SK-N-MC (cell line): Measurements from ENCODE around the gene TCEAL5.
"Not testable (repeated sequence)": the region's sequence is repeated elsewhere in the genome, so short reads cannot be mapped to it uniquely, and the experiment has no call there.

Source experiments
- DNase-seq: peaks from one replicate; pipeline ENCODE4 v3.0.0-alpha.2; 2011; ENCODE audit warnings: low read depth, low spot score
- H3K27ac ChIP-seq: fragments of 200-600 bp; sonication (generic); 2 replicates; pipeline ENCODE4 v1.5.1; 2016; ENCODE audit warnings: mixed run types
- H3K36me3 ChIP-seq: fragments of 200-600 bp; sonication (generic); 2 replicates; pipeline ENCODE4 v1.6.1; 2017; ENCODE audit warnings: antibody characterized with exemption, low read length, mixed read lengths; ENCODE audit not compliant: insufficient read depth
- H3K4me3 ChIP-seq: fragments of 200-600 bp; sonication (generic); 2 replicates; pipeline ENCODE4 v1.5.1; 2016
- H3K9ac ChIP-seq: fragments of 200-600 bp; sonication (generic); 2 replicates; pipeline ENCODE4 v1.8.0; 2017; ENCODE audit warnings: mixed run types, mixed read lengths; ENCODE audit not compliant: insufficient read length
- H3K9me3 ChIP-seq: fragments of 200-600 bp; sonication (generic); 2 replicates; pipeline ENCODE4 v1.6.1; 2017; ENCODE audit warnings: low read depth, mild to moderate bottlenecking, antibody characterized with exemption, low read length, moderate library complexity, mixed read lengths
- EZH2 ChIP-seq: fragments of 200-600 bp; sonication (generic); IDR thresholded peaks from one replicate; pipeline ENCODE4 v1.6.1; 2017; ENCODE audit warnings: antibody characterized with exemption
- FOXP2 ChIP-seq: optimal IDR thresholded peaks from 2 replicates; pipeline ENCODE3; 2011; ENCODE audit warnings: mild to moderate bottlenecking, moderate library complexity; ENCODE audit not compliant: insufficient read depth; ENCODE audit errors: extremely low read length, control extremely low read depth
- POLR2AphosphoS5 ChIP-seq: IDR thresholded peaks from 2 replicates; pipeline ENCODE4 v1.6.1; 2012; ENCODE audit warnings: mild to moderate bottlenecking, low read depth, low read length, borderline replicate concordance

Gene TCEAL5

GRCh38 chrX:103249805-103250204 lies 26.7 kb downstream of the TCEAL5 start:
- no peak overlapping the region for H3K9ac ChIP-seq
- H3K9me3 ChIP-seq = no peaks in the 10 kb centered on the region
- H3K36me3 ChIP-seq = 0 out of 2 replicates have a peak, but pooled peaks cover 3% of the 10 kb centered on the region
- DNase-seq = no peak
- TF ChIP-seq POLR2AphosphoS5 = no peak
- no peak for TF ChIP-seq EZH2
- no peak for TF ChIP-seq FOXP2
- H3K27ac ChIP-seq = no peak overlapping the region
- no peak overlapping the region for H3K4me3 ChIP-seq

- no peak overlapping the region for H3K27ac ChIP-seq
- no peak for TF ChIP-seq POLR2AphosphoS5
- no peak for TF ChIP-seq EZH2
- no peak for TF ChIP-seq FOXP2
- no peaks in the 10 kb centered on the region for H3K9me3 ChIP-seq
- H3K36me3 ChIP-seq = 0 out of 2 replicates have a peak, but pooled peaks cover 3% of the 10 kb centered on the region
- no peak overlapping the region for H3K9ac ChIP-seq
- no peak overlapping the region for H3K4me3 ChIP-seq
- no peak for DNase-seq
These were observed 28.0 kb downstream of the TCEAL5 start for GRCh38 chrX:103248553-103248952.

DNA sequence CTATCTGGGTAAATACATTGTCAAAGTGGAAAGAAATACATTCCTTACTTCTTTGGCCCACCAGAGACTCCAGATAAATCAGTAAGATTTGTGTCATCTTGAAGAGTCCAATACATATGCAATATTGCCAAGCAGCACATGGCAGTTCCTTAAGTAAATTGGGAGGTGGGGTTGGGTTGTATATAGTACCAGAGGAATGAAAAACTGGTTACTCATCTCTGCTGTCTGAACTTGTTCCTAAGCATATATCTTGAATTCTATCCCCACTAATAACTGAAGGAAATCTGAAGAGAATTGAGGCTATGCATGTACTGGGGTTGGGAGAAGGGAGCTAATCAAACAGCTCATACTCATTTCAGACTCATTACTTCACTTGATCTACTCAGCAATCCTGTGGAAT lies 36.4 kb downstream of the TCEAL5 start:
- no peak for DNase-seq
- Histone ChIP-seq H3K36me3 (no peaks in the 10 kb centered on the region), H3K9ac (no peak overlapping the region), H3K27ac (no peak overlapping the region), H3K9me3 (no peaks in the 10 kb centered on the region), H3K4me3 (no peak overlapping the region)
- TF ChIP-seq EZH2 (no peak), POLR2AphosphoS5 (no peak), FOXP2 (no peak)

DNA sequence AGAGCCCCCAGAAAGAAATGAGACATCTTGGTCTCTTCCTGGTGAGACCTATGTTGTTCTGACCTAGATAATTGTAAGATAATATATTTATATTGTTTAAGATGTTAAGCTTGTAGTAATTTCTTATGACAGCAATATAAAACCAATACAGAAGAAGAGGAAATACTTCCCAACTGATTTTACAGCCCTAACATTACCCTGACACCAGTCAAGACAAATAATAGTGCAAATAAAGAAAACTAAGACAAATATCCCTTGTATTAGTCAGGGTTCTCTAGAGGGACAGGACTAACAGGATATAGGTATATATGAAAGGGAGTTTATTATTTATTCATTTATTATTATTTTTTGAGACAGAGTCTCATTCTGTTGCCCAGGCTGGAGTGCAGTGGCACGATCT lies 40.3 kb downstream of the TCEAL5 start:
- DNase-seq = no peak
- Histone ChIP-seq H3K4me3 (no peak overlapping the region), H3K9ac (no peak overlapping the region), H3K36me3 (no peaks in the 10 kb centered on the region), H3K27ac (peak overlapping the region; percentile 42; the same call in 1 of the 2 replicates), H3K9me3 (no peaks in the 10 kb centered on the region)
- TF ChIP-seq POLR2AphosphoS5 = no peak
- TF ChIP-seq EZH2 = no peak
- no peak for TF ChIP-seq FOXP2

DNA sequence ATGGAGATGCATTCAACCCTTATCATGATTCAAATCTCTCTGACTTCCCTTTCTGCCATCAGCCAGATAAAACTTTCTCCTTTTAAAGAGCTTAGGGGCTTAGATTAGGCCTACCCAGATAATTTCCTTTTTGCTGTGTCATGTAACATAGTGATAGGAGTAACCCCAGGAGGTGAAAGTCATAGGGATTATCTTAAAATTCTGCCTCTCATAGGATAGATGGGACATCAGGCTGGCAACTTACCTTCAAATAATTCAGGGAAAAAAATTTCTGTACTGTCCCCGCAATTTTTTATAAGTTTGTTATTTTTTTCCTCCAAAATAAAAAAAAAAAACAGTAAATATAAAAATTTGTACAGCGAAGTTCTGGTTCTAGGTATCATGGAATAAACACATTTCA lies 40.9 kb downstream of the TCEAL5 start:
- DNase-seq, H3K9me3 ChIP-seq, H3K9ac ChIP-seq, H3K36me3 ChIP-seq, H3K4me3 ChIP-seq: not testable (repeated sequence)
- peak overlapping the region; percentile 42; the same call in 1 of the 2 replicates for H3K27ac ChIP-seq

GRCh38 chrX:103234869-103235268 lies 41.7 kb downstream of the TCEAL5 start:
- no peaks in the 10 kb centered on the region for H3K9me3 ChIP-seq
- H3K27ac ChIP-seq = no peak overlapping the region
- TF ChIP-seq FOXP2 (no peak), EZH2 (no peak), POLR2AphosphoS5 (no peak)
- H3K9ac ChIP-seq = no peak overlapping the region
- DNase-seq = no peak
- no peaks in the 10 kb centered on the region for H3K36me3 ChIP-seq
- H3K4me3 ChIP-seq = no peak overlapping the region

GRCh38 chrX:103233263-103233662 lies 43.3 kb downstream of the TCEAL5 start:
- no peaks in the 10 kb centered on the region for H3K9me3 ChIP-seq
- no peaks in the 10 kb centered on the region for H3K36me3 ChIP-seq
- TF ChIP-seq EZH2 = no peak
- no peak for TF ChIP-seq POLR2AphosphoS5
- no peak for TF ChIP-seq FOXP2
- no peak overlapping the region for H3K9ac ChIP-seq
- no peak overlapping the region for H3K27ac ChIP-seq
- no peak overlapping the region for H3K4me3 ChIP-seq
- no peak for DNase-seq

DNA sequence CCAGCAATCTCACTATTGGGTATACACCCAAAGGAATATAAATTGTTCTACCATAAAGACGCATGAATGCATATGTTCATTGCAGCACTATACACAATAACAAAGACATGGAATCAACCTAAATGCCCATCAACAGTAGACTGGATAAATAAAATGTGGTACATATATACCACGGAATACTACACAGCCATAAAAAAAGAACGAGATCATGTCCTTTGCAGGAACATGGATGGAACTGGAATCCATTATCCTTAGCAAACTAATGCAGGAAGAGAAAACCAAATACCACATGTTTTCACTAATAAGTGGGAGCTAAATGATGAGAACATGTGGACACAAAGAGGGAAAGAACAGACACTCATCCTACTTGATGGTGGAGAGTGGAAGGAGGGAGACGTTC lies 50.6 kb downstream of the TCEAL5 start:
- H3K36me3 ChIP-seq, H3K9me3 ChIP-seq, H3K27ac ChIP-seq, DNase-seq, H3K9ac ChIP-seq, H3K4me3 ChIP-seq: not testable (repeated sequence)
